Smooth muscle cell (in vitro differentiated cells): ENCODE data around the gene POMT1. TPM values are rescaled to one million over a fixed set of nuclear protein-coding genes. Genes with fewer than 3 reads are reported as not detected.
A peak's percentile ranks its signal among the peaks of the same experiment; 100 is the strongest.

Experiments
- DNase-seq: peaks from one replicate; lab custom pipeline; 2025; ENCODE audit not compliant: unreplicated experiment; lab: John Stamatoyannopoulos, UW
- H2AFZ ChIP-seq: fragments of 200-600 bp; sonication (generic); 2 replicates; pipeline ENCODE4 v1.6.0; 2016; ENCODE audit warnings: antibody characterized with exemption, low read depth, mild to moderate bottlenecking
- H3F3A ChIP-seq: fragments of 200-600 bp; sonication (generic); 2 replicates; pipeline ENCODE4 v1.6.0; 2017; ENCODE audit warnings: antibody characterized with exemption, low read depth
- H3K27ac ChIP-seq: fragments of 200-600 bp; sonication (generic); 2 replicates; pipeline ENCODE4 v1.5.1; 2016; ENCODE audit warnings: low read depth, mild to moderate bottlenecking
- H3K27me3 ChIP-seq: fragments of 200-600 bp; sonication (generic); 2 replicates; pipeline ENCODE4 v1.6.1; 2016; ENCODE audit warnings: low read depth, mild to moderate bottlenecking
- H3K36me3 ChIP-seq: fragments of 200-600 bp; sonication (generic); 2 replicates; pipeline ENCODE4 v1.5.1; 2016; ENCODE audit warnings: low read depth
- H3K4me1 ChIP-seq: fragments of 200-600 bp; sonication (generic); 2 replicates; pipeline ENCODE4 v1.5.1; 2016; ENCODE audit warnings: low read depth
- H3K4me2 ChIP-seq: fragments of 200-600 bp; sonication (generic); 2 replicates; pipeline ENCODE4 v1.6.0; 2016; ENCODE audit warnings: mild to moderate bottlenecking
- H3K4me3 ChIP-seq: fragments of 200-600 bp; sonication (generic); 2 replicates; pipeline ENCODE4 v1.5.1; 2016; ENCODE audit warnings: mild to moderate bottlenecking
- H3K79me2 ChIP-seq: fragments of 200-600 bp; sonication (generic); 2 replicates; pipeline ENCODE4 v1.6.0; 2016; ENCODE audit warnings: low read depth, mild to moderate bottlenecking
- H3K9ac ChIP-seq: fragments of 200-600 bp; sonication (generic); 2 replicates; pipeline ENCODE4 v1.6.0; 2016; ENCODE audit warnings: low read depth
- H3K9me3 ChIP-seq: fragments of 200-600 bp; sonication (generic); replicated peaks from 2 replicates; pipeline ENCODE4 v1.5.1; 2016; ENCODE audit warnings: low read depth
- H4K20me1 ChIP-seq: fragments of 200-600 bp; sonication (generic); 2 replicates; pipeline ENCODE4 v1.6.0; 2016; ENCODE audit warnings: low read depth
- WGBS: methylation state at CpG from one replicate; pipeline ENCODE4 v1.1.7; 2016; ENCODE audit warnings: low lambda C conversion rate; 5-methylcytosine and 5-hydroxymethylcytosine counted together
- polyA plus RNA-seq: library from polyadenylated mRNA; unstranded; fragments of >200 nt; fragmentation: Nextera tagmentation; extraction: Ambion mirVana; gene quantifications from 2 replicates; pipeline ENCODE4 v1.2.1, GENCODE V29; 2016
- total RNA-seq: library from RNA; depleted of rRNA; stranded (reverse); fragments of >200 nt; gene quantifications from 2 replicates; pipeline ENCODE4 v1.2.3, GENCODE V29; 2014
- TF ChIP-seq, protein P1 (sequence below): fragments of 200-600 bp; sonication (generic); IDR thresholded peaks from 2 replicates; pipeline ENCODE4 v1.5.1; 2017; ENCODE audit warnings: borderline replicate concordance, mild to moderate bottlenecking, antibody characterized with exemption; ENCODE audit not compliant: insufficient read depth, poor library complexity, severe bottlenecking

POMT1 gene
- total and polyA plus RNA-seq, 2 experiments from 2014 or later = 11.8 to 15.2 TPM

DNA sequence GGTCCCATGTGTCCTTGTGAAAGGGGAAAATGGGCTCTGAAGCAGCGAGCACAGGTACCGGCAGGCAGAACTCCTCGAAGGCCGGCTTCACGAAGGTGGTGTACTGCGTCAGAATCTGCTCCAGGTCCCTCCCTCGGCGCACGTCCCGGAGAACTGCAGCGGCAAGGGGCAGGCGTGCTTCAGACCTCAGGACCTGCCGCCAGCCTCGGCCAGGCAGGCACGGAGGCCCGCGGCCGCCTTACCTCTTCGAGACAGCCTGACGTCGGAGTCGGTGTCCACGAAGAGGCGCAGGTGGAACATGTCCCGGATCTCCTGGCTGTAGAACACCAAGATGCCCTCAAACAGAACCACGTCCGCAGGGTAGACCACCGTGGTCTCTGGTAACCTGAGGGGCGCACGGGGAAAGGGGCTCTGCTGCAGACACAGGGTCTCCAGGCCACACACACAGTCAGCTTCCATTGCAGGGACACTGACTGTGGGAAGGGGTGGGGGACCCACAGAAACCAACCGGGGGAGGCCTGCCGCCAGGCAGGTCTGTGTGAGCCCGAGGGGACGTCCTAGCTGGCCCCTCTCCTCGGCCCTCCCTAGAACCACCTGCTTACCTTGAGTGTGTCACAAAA is 26.3 kb downstream of the POMT1 start:
- Histone ChIP-seq H3K9ac (no peak overlapping the region), H3K79me2 (peaks cover 6% of the 10 kb centered on the region)

DNA sequence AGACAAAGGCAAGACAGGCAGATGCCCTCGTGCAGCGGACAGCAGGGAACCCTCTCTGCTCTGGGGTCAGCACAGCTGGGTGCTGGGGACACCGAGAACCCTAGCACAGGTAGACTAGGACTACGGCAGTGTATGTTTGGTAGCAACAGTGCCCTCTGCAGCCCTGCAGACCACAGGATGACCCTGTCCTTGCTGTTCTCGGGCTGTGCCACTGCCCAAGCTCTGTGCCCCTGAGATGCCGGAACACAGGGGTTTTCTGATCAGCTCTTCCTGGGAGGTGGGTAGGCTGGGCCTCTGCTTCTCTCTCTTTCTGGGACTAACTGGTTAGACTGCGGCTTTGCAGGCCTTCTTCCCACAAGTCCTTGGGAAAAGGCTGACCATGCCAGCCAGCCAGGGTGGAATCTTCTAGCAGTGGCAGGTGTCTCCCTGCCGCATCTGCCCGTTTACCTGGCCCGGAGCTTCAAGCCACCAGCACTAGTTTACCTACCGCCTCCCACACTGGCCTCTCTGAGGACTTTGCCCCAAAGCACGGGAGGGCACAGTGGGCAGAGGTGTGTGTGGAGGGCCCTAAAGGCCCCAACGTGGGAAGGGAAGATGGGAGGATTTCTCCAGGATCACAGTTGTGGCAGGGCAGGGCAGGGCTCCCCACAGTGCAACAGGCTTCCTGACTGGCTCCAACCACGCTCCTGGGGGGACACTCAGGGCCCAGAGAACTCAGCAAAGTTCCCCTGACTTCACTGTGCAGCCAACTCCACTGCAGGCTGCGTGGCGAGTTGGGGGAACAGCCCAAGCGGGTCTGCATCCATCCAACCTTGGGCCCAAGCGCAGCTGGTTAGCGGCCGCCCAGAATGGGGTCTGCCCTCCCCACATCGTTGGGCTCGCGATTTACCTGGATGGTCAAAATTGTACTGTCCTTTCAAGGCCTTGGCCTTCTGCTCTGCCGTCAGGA is 27.2 kb downstream of the POMT1 start:
- H3K4me1 ChIP-seq = peaks cover 6% of the 10 kb centered on the region
- peak overlapping the region; percentile 82 for H3K9ac ChIP-seq
- peaks cover 6% of the 10 kb centered on the region for H3K79me2 ChIP-seq
- peak overlapping the region; percentile 98 for H3K4me3 ChIP-seq
- WGBS = 76% methylated on average over 24 of the region's 24 CpGs
- H4K20me1 ChIP-seq = no peaks in the 10 kb centered on the region
- H3K36me3 ChIP-seq = no peaks in the 10 kb centered on the region
- DNase-seq = no peak
- no peak overlapping the region for H3K27ac ChIP-seq
- TF ChIP-seq, protein P1, sequence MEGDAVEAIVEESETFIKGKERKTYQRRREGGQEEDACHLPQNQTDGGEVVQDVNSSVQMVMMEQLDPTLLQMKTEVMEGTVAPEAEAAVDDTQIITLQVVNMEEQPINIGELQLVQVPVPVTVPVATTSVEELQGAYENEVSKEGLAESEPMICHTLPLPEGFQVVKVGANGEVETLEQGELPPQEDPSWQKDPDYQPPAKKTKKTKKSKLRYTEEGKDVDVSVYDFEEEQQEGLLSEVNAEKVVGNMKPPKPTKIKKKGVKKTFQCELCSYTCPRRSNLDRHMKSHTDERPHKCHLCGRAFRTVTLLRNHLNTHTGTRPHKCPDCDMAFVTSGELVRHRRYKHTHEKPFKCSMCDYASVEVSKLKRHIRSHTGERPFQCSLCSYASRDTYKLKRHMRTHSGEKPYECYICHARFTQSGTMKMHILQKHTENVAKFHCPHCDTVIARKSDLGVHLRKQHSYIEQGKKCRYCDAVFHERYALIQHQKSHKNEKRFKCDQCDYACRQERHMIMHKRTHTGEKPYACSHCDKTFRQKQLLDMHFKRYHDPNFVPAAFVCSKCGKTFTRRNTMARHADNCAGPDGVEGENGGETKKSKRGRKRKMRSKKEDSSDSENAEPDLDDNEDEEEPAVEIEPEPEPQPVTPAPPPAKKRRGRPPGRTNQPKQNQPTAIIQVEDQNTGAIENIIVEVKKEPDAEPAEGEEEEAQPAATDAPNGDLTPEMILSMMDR = no peak
- H3K27me3 ChIP-seq = no peaks in the 10 kb centered on the region
- H3F3A ChIP-seq = peaks cover 3% of the 10 kb centered on the region
- H2AFZ ChIP-seq = no peak overlapping the region
- no peaks in the 10 kb centered on the region for H3K9me3 ChIP-seq
- H3K4me2 ChIP-seq = peak overlapping the region; percentile 99

More for the DNA sequence above, 26.3 kb downstream of the POMT1 start:
- H3K4me1 ChIP-seq = peaks cover 6% of the 10 kb centered on the region
- no peaks in the 10 kb centered on the region for H3K36me3 ChIP-seq
- no peaks in the 10 kb centered on the region for H3K27me3 ChIP-seq
- no peak overlapping the region for H3K4me3 ChIP-seq
- no peak overlapping the region for H3K4me2 ChIP-seq
- no peak overlapping the region for H3K27ac ChIP-seq
- H3F3A ChIP-seq = peaks cover 10% of the 10 kb centered on the region
- no peak for DNase-seq
- no peak overlapping the region for H2AFZ ChIP-seq
- TF ChIP-seq, protein P1 = no peak
- peaks cover 6% of the 10 kb centered on the region for H4K20me1 ChIP-seq
- WGBS = 96% methylated on average over 33 of the region's 35 CpGs
- no peaks in the 10 kb centered on the region for H3K9me3 ChIP-seq

DNA sequence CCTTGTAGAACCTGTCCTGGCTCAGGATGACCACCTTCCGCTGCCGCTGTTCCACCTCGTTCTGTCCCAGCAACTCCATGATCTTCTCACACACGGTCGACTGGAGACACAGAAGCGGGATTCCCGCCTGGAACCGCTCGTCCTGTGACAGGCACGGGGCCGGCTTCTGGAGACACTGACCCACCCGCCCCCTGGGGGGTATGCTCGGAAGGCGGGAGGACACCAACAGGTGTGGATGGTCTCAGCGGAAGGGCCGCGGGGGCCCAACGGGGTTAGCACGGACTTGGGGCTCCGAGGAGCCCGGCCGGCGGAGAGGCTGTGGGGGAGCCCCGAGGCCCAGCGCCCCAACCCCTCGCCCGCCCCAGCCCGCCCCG is 27.8 kb downstream of the POMT1 start:
- TF ChIP-seq, protein P1 = peak; percentile 17
- Histone ChIP-seq H3K4me3 (peak overlapping the region; percentile 98), H3K4me2 (peak overlapping the region; percentile 99), H3K9me3 (no peaks in the 10 kb centered on the region), H2AFZ (peak overlapping the region; percentile 79), H3K36me3 (no peaks in the 10 kb centered on the region), H3K4me1 (peaks cover 6% of the 10 kb centered on the region), H3F3A (no peaks in the 10 kb centered on the region), H3K79me2 (peaks cover 6% of the 10 kb centered on the region), H3K27ac (no peak overlapping the region), H3K27me3 (no peaks in the 10 kb centered on the region), H3K9ac (peak overlapping the region; percentile 82), H4K20me1 (no peaks in the 10 kb centered on the region)
- DNase-seq = peak; percentile 10
- WGBS = 5% methylated on average over 22 of the region's 29 CpGs
